Neural crest cell (in vitro differentiated cells): ENCODE results near the gene PCA3. TPM values are rescaled to one million over a fixed set of nuclear protein-coding genes. Genes with fewer than 3 reads are reported as not detected.

Experiments
- DNase-seq: peaks from one replicate; pipeline ENCODE4 v3.0.0; 2021; ENCODE audit warnings: low read depth, mixed read lengths, low spot score
- H3K27ac Mint-ChIP-seq: one replicate; pipeline ENCODE4 v1.8.0; 2021; ENCODE audit warnings: mild to moderate bottlenecking, mixed read lengths; ENCODE audit not compliant: unreplicated experiment
- H3K27me3 Mint-ChIP-seq: 2 replicates; pipeline ENCODE4 v1.8.0; 2021; ENCODE audit warnings: low read depth, mild to moderate bottlenecking, mixed read lengths
- H3K36me3 Mint-ChIP-seq: 2 replicates; pipeline ENCODE4 v1.8.0; 2021; ENCODE audit warnings: low read depth, mild to moderate bottlenecking, mixed read lengths
- H3K4me1 Mint-ChIP-seq: 2 replicates; pipeline ENCODE4 v1.8.0; 2021; ENCODE audit warnings: mixed read lengths
- H3K4me3 Mint-ChIP-seq: one replicate; pipeline ENCODE4 v1.8.0; 2021; ENCODE audit warnings: mild to moderate bottlenecking, mixed read lengths
- H3K9me3 Mint-ChIP-seq: 2 replicates; pipeline ENCODE4 v1.8.0; 2021; ENCODE audit warnings: mixed read lengths
- CTCF ChIP-seq: fragments of 200-600 bp; sonication (generic); conservative IDR thresholded peaks from 2 replicates; pipeline ENCODE4 v1.5.0; 2021; ENCODE audit warnings: antibody characterized with exemption, mild to moderate bottlenecking
- total RNA-seq: library from RNA; stranded (reverse); gene quantifications from 2 replicates; pipeline ENCODE4 v1.2.1, GENCODE V29; 2021

The PCA3 gene
- total RNA-seq, 1 donor from 2014 or later: not detected

GRCh38 chr9:76800901-76801300, 36.7 kb downstream of the PCA3 start:
- Mint-ChIP-seq H3K9me3 (no peaks in the 10 kb centered on the region), H3K27ac (no peak overlapping the region), H3K36me3 (no peaks in the 10 kb centered on the region), H3K4me1 (no peaks in the 10 kb centered on the region), H3K27me3 (no peaks in the 10 kb centered on the region), H3K4me3 (no peak overlapping the region)
- no peak for DNase-seq
- TF ChIP-seq CTCF: no peak

GRCh38 chr9:76803083-76803482, 38.8 kb downstream of the PCA3 start:
- TF ChIP-seq CTCF: no peak
- no peaks in the 10 kb centered on the region for H3K27me3 Mint-ChIP-seq
- no peaks in the 10 kb centered on the region for H3K36me3 Mint-ChIP-seq
- no peak overlapping the region for H3K27ac Mint-ChIP-seq
- no peak for DNase-seq
- no peaks in the 10 kb centered on the region for H3K4me1 Mint-ChIP-seq
- no peak overlapping the region for H3K4me3 Mint-ChIP-seq
- no peaks in the 10 kb centered on the region for H3K9me3 Mint-ChIP-seq

GRCh38 chr9:76803762-76804161, 39.5 kb downstream of the PCA3 start:
- no peak for DNase-seq
- Mint-ChIP-seq H3K27me3 (peaks cover 5% of the 10 kb centered on the region), H3K4me1 (no peaks in the 10 kb centered on the region), H3K27ac (no peak overlapping the region), H3K9me3 (no peaks in the 10 kb centered on the region), H3K36me3 (no peaks in the 10 kb centered on the region), H3K4me3 (no peak overlapping the region)
- no peak for TF ChIP-seq CTCF

GRCh38 chr9:76808636-76809035, 44.4 kb downstream of the PCA3 start:
- Mint-ChIP-seq H3K27me3 (peaks cover 5% of the 10 kb centered on the region), H3K4me1 (no peaks in the 10 kb centered on the region), H3K36me3 (no peaks in the 10 kb centered on the region), H3K27ac (no peak overlapping the region), H3K9me3 (no peaks in the 10 kb centered on the region), H3K4me3 (no peak overlapping the region)
- no peak for TF ChIP-seq CTCF
- no peak for DNase-seq

- H3K36me3 Mint-ChIP-seq: no peaks in the 10 kb centered on the region
- no peaks in the 10 kb centered on the region for H3K9me3 Mint-ChIP-seq
- no peaks in the 10 kb centered on the region for H3K4me1 Mint-ChIP-seq
- peaks cover 7% of the 10 kb centered on the region for H3K27me3 Mint-ChIP-seq
- H3K27ac Mint-ChIP-seq: no peak overlapping the region
- peak; percentile 95 for TF ChIP-seq CTCF
- H3K4me3 Mint-ChIP-seq: no peak overlapping the region
- peak; percentile 49 for DNase-seq
Observed at GRCh38 chr9:76810377-76810957, 46.2 kb downstream of the PCA3 start.
